Measurements from ENCODE around the gene MNX1. TPM values are rescaled to one million over a fixed set of nuclear protein-coding genes. Genes with fewer than 3 reads are reported as not detected.

MNX1 gene
- polyA plus RNA-seq, 1 donor from 2014 or later, result not detected

DNA sequence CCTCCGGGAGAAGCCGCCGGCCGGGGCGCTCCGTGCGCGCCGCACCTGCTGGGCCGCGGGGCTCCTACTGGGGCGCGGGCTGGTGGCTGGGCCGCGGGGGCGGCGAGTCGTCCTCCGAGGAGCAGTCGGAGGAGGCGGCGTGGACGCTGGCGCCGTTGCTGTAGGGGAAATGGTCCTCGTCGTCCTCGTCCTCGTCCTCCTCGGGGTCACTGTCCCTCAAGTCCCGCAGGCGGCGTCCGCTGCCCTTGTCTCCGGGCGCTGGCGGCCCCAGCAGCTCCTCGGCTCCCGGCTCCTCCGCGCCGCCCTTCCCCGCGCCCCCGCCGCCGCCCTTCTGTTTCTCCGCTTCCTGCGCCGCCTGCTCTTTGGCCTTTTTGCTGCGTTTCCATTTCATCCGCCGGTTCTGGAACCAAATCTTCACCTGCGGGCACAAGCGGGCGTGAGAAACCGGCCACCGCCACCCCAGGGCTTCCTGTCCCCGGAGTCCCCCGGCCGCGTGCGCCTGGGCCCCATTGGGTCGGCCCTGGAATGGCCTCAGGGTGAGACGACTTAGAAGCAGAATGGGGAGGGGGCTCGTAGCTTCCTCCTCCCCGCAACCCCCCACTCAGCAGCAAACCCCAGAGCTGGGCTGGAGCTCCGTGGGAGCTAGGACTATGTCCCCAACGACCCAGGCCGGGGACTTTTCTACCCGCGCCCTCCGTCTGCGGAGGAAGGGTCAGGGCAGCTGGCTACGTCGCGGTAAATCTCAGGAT, 4.8 kb downstream of the MNX1 start:
- Histone ChIP-seq H3F3A (ENCODE audit: insufficient read depth, low read length, poor library complexity, severe bottlenecking) (no peaks in the 10 kb centered on the region), H2AFZ (ENCODE audit: low read depth, low read length) (no peak overlapping the region), H3K4me3 (ENCODE audit: low read length) (no peak overlapping the region), H4K20me1 (ENCODE audit: insufficient read depth) (no peaks in the 10 kb centered on the region), H3K9me3 (ENCODE audit: low read length) (no peaks in the 10 kb centered on the region), H3K27ac (ENCODE audit: low read length) (no peak overlapping the region), H3K9me2 (ENCODE audit: insufficient read depth, low read length) (no peaks in the 10 kb centered on the region), H3K79me2 (replicated peaks; ENCODE audit: insufficient read depth, low read length) (no peaks in the 10 kb centered on the region), H3K27me3 (ENCODE audit: insufficient read depth, low read depth, low read length) (peaks cover 94% of the 10 kb centered on the region), H3K9ac (ENCODE audit: low read length) (no peak overlapping the region), H3K36me3 (ENCODE audit: insufficient read depth, low read length) (no peaks in the 10 kb centered on the region), H3K4me2 (ENCODE audit: low read length) (no peak overlapping the region)
- no peak for TF ChIP-seq RAD21 (conservative IDR thresholded peaks at IDR 0.05)
- TF ChIP-seq EZH2 (IDR thresholded peaks at IDR 0.05; ENCODE audit: borderline replicate concordance, insufficient read depth, low read length, poor library complexity, severe bottlenecking), result peak; percentile 98
- TF ChIP-seq REST (IDR thresholded peaks at IDR 0.05; ENCODE audit: borderline replicate concordance), result no peak

GRCh38 chr7:157004521-157005455, 5.7 kb downstream of the MNX1 start:
- Histone ChIP-seq H2AFZ (ENCODE audit: low read depth, low read length) (no peak overlapping the region), H3K27me3 (ENCODE audit: insufficient read depth, low read depth, low read length) (peaks cover 96% of the 10 kb centered on the region), H3K27ac (ENCODE audit: low read length) (no peak overlapping the region), H3K36me3 (ENCODE audit: insufficient read depth, low read length) (no peaks in the 10 kb centered on the region), H3K4me3 (ENCODE audit: low read length) (no peak overlapping the region), H3K9me3 (ENCODE audit: low read length) (no peaks in the 10 kb centered on the region), H3K9ac (ENCODE audit: low read length) (no peak overlapping the region), H3K4me2 (ENCODE audit: low read length) (no peak overlapping the region), H3K9me2 (ENCODE audit: insufficient read depth, low read length) (no peaks in the 10 kb centered on the region), H3F3A (ENCODE audit: insufficient read depth, low read length, poor library complexity, severe bottlenecking) (no peaks in the 10 kb centered on the region), H3K79me2 (replicated peaks; ENCODE audit: insufficient read depth, low read length) (no peaks in the 10 kb centered on the region), H4K20me1 (ENCODE audit: insufficient read depth) (no peaks in the 10 kb centered on the region)
- no peak for TF ChIP-seq POLR2AphosphoS5 (IDR thresholded peaks at IDR 0.05)
- no peak for TF ChIP-seq EP300 (conservative IDR thresholded peaks at IDR 0.05; ENCODE audit: poor library complexity, severe bottlenecking)
- no peak for TF ChIP-seq MXI1 (conservative IDR thresholded peaks at IDR 0.05; ENCODE audit: poor library complexity, severe bottlenecking)
- TF ChIP-seq, protein P1, sequence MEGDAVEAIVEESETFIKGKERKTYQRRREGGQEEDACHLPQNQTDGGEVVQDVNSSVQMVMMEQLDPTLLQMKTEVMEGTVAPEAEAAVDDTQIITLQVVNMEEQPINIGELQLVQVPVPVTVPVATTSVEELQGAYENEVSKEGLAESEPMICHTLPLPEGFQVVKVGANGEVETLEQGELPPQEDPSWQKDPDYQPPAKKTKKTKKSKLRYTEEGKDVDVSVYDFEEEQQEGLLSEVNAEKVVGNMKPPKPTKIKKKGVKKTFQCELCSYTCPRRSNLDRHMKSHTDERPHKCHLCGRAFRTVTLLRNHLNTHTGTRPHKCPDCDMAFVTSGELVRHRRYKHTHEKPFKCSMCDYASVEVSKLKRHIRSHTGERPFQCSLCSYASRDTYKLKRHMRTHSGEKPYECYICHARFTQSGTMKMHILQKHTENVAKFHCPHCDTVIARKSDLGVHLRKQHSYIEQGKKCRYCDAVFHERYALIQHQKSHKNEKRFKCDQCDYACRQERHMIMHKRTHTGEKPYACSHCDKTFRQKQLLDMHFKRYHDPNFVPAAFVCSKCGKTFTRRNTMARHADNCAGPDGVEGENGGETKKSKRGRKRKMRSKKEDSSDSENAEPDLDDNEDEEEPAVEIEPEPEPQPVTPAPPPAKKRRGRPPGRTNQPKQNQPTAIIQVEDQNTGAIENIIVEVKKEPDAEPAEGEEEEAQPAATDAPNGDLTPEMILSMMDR (IDR thresholded peaks at IDR 0.05; ENCODE audit: poor library complexity, severe bottlenecking), result no peak
- no peak for TF ChIP-seq EZH2 (IDR thresholded peaks at IDR 0.05; ENCODE audit: borderline replicate concordance, insufficient read depth, low read length, poor library complexity, severe bottlenecking)
- no peak for TF ChIP-seq TAF1 (IDR thresholded peaks at IDR 0.05; ENCODE audit: low read depth)
- no peak for TF ChIP-seq REST (IDR thresholded peaks at IDR 0.05; ENCODE audit: borderline replicate concordance)
- TF ChIP-seq RAD21 (conservative IDR thresholded peaks at IDR 0.05), result no peak
- TF ChIP-seq SMC3 (conservative IDR thresholded peaks at IDR 0.05; ENCODE audit: poor library complexity), result no peak

Measured in neural cell (in vitro differentiated cells).